ENCODE measurements around the gene SFR1.
"Not testable (repeated sequence)": the region's sequence is repeated elsewhere in the genome, so short reads cannot be mapped to it uniquely, and the experiment has no call there.

Gene SFR1

DNA sequence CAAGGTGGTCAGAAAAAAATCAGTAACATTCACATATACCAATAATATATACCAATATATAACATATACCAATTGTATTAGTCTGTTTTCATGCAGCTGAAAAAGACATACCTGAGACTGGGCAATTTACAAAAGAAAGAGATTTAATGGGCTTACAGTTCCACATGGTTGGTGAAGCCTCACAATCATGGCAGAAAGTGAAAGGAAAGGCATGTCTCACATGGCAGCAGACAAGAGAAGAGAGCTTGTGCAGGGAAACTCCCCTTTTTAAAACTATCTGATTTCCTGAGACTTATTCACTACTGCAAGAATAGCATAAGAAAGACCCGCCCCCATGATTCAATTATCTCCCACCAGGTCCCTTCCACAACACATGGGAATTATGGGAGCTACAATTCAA, 52.2 kb downstream of the SFR1 start:
- DNase-seq (ENCODE audit: low spot score): not testable (repeated sequence)
